Epithelial cell of proximal tubule (primary cell): Measurements from ENCODE around the gene SLC38A4. TPM values are rescaled to one million over a fixed set of nuclear protein-coding genes. Genes with fewer than 3 reads are reported as not detected.
"Not testable (repeated sequence)": the region's sequence is repeated elsewhere in the genome, so short reads cannot be mapped to it uniquely, and the experiment has no call there.

ENCODE experiments used
- DNase-seq: peaks from one replicate; pipeline ENCODE4 v3.0.0-alpha.2; 2011; ENCODE audit warnings: low read depth
- H3K4me3 ChIP-seq: 2 replicates; pipeline ENCODE4 v1.5.1; 2011; ENCODE audit warnings: low read depth, mild to moderate bottlenecking, low read length
- CTCF ChIP-seq: conservative IDR thresholded peaks from 2 replicates; pipeline ENCODE4 v1.5.1; 2012; ENCODE audit warnings: low read depth, mild to moderate bottlenecking, low read length
- total RNA-seq: library from RNA; depleted of rRNA; stranded (reverse); fragments of >200 nt; gene quantifications from 2 replicates; pipeline ENCODE4 v1.2.3, GENCODE V29; 2015

SLC38A4 gene
- total RNA-seq, 1 donor from 2014 or later: not detected

GRCh38 chr12:46855760-46856159, 30.0 kb upstream of the SLC38A4 start:
- no peak for TF ChIP-seq CTCF
- DNase-seq: no peak
- no peak overlapping the region for H3K4me3 ChIP-seq

GRCh38 chr12:46854188-46854587, 28.4 kb upstream of the SLC38A4 start:
- DNase-seq, H3K4me3 ChIP-seq: not testable (repeated sequence)

- not testable (repeated sequence) for DNase-seq, H3K4me3 ChIP-seq
Observed at GRCh38 chr12:46848792-46849191, 23.0 kb upstream of the SLC38A4 start.

- no peak for TF ChIP-seq CTCF
- no peak for DNase-seq
- H3K4me3 ChIP-seq: no peak overlapping the region
Observed at GRCh38 chr12:46847001-46847400, 21.2 kb upstream of the SLC38A4 start.

- TF ChIP-seq CTCF: no peak
- no peak overlapping the region for H3K4me3 ChIP-seq
- no peak for DNase-seq
Observed at GRCh38 chr12:46843811-46844210, 18.0 kb upstream of the SLC38A4 start.

- H3K4me3 ChIP-seq: no peak overlapping the region
- DNase-seq: no peak
- no peak for TF ChIP-seq CTCF
Observed at GRCh38 chr12:46841891-46842290, 16.1 kb upstream of the SLC38A4 start.

- no peak for TF ChIP-seq CTCF
- DNase-seq: no peak
- H3K4me3 ChIP-seq: no peak overlapping the region
Observed at GRCh38 chr12:46839964-46840363, 14.2 kb upstream of the SLC38A4 start.

GRCh38 chr12:46839232-46839631, 13.4 kb upstream of the SLC38A4 start:
- no peak for DNase-seq
- no peak overlapping the region for H3K4me3 ChIP-seq
- TF ChIP-seq CTCF: no peak
